ENCODE measurements around the gene FYB1.

Gene FYB1

GRCh38 chr5:39106322-39106721 is 113.0 kb downstream of the FYB1 start:
- TF ChIP-seq, protein P1, sequence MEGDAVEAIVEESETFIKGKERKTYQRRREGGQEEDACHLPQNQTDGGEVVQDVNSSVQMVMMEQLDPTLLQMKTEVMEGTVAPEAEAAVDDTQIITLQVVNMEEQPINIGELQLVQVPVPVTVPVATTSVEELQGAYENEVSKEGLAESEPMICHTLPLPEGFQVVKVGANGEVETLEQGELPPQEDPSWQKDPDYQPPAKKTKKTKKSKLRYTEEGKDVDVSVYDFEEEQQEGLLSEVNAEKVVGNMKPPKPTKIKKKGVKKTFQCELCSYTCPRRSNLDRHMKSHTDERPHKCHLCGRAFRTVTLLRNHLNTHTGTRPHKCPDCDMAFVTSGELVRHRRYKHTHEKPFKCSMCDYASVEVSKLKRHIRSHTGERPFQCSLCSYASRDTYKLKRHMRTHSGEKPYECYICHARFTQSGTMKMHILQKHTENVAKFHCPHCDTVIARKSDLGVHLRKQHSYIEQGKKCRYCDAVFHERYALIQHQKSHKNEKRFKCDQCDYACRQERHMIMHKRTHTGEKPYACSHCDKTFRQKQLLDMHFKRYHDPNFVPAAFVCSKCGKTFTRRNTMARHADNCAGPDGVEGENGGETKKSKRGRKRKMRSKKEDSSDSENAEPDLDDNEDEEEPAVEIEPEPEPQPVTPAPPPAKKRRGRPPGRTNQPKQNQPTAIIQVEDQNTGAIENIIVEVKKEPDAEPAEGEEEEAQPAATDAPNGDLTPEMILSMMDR (IDR thresholded peaks at IDR 0.05), result peak; percentile 16; the same call in 1 of the 2 replicates

DNA sequence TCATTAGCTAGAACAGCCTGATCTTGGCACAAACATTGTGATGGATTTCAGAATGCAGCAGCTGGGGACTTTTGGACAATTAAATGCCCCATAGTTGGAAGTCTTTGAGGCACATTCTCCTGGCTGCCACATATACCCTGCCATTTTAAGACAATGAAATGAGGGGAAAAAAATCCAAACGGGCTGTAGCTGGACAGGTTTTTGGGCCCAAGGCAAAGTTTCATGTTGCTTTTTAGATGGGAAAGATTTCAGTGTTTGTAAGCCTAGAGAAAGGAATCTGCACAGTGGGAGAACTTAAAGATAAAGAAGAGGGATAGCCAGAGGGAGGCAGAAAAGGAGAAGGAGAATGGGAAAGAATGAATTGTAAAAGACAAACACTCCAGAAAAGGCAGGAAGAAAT is 115.1 kb downstream of the FYB1 start:
- TF ChIP-seq, protein P1 (IDR thresholded peaks at IDR 0.05), result no peak

GRCh38 chr5:39102684-39103155 is 116.6 kb downstream of the FYB1 start:
- TF ChIP-seq, protein P1 (IDR thresholded peaks at IDR 0.05), result no peak

DNA sequence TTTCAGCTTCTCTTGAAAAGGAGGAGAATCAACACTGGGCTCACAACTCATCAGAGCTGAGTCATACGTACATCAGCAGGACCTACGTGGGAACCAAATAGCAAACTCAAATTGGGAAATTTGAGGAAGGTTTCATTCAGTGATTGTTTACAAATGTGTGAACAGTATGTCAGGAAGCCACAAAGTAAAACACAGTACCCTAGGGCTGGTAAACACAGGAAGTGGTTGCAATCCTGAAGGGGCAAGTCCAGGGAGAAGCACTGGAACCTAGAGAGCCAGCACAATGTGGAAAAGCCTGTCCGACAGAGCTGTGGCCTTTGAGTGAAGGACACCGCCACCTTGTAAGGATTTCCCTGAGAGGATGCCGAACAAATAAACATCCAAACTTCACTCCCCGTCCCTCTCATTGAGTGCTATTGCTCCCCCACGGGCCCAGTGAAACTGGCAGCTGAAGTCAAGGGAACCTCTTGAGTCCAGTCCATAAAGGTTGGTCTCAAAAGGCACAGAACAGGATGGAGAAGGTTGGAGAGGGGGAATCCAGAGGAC is 118.4 kb downstream of the FYB1 start:
- TF ChIP-seq, protein P1 (IDR thresholded peaks at IDR 0.05), result no peak

DNA sequence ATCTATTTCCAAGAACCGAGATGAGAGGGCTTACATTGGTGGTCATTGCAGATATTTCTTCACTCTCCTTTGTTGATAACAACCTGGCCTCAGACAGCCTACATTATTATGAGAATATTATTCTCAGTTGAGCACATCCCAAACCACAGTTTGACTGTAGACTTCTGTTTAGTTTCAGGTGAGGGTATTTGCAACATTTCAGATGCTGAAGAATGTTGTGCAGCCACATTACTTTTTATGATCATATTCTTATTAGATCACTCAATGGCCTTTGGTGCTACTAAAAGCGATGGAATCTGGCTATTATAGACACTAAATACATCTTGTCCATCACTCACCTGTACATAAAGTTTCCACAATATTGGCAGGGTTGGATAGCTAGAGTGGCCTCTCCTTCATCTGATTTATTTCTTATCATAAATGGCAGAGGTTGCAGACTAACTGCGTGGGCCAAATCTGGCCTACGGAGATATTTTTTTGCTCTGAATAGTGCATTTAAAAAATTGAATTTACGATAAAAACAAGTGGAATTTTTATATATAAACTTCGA is 119.0 kb downstream of the FYB1 start:
- TF ChIP-seq, protein P1 (IDR thresholded peaks at IDR 0.05), result no peak

- TF ChIP-seq, protein P1 (IDR thresholded peaks at IDR 0.05), result no peak
Measured at GRCh38 chr5:39099831-39100230, 119.5 kb downstream of the FYB1 start.

DNA sequence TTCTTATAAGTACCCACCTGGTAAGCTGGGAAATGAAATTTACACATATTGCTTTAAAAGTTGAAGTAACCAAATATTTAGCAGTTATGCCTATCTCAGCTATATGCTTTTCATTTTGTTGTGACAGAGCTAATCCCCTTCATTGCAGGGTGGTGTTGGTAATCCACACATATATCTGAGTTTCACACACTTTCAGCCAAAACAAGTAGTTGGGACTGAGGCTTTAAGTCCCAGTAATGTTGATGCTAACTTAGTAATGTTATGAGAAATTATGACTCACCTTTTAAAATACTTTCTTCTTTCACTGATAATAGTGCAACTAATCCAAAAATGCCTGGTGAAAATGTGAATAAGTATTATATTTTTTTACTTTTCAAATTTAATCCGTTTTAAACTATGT is 126.0 kb downstream of the FYB1 start:
- TF ChIP-seq, protein P1 (IDR thresholded peaks at IDR 0.05), result no peak

All from LNCAP (cell line).